KOPT-K1 (cell line): ENCODE data around the gene TENM3.

Experiments used
- H3K27ac ChIP-seq: fragments of 200-600 bp; sonication (generic); 2 replicates; pipeline ENCODE4 v1.5.1; 2016; ENCODE audit warnings: antibody characterized with exemption, mild to moderate bottlenecking, low read depth, low read length; ENCODE audit not compliant: poor library complexity, severe bottlenecking
- H3K36me3 ChIP-seq: fragments of 200-600 bp; sonication (generic); 2 replicates; pipeline ENCODE4 v1.5.1; 2017; ENCODE audit warnings: antibody characterized with exemption, mild to moderate bottlenecking, low read length, moderate library complexity; ENCODE audit not compliant: insufficient read depth
- H3K9me3 ChIP-seq: fragments of 200-600 bp; sonication (generic); 2 replicates; pipeline ENCODE4 v1.5.1; 2017; ENCODE audit warnings: antibody characterized with exemption, low read length, mild to moderate bottlenecking; ENCODE audit not compliant: insufficient read depth, poor library complexity, severe bottlenecking

Gene TENM3

DNA sequence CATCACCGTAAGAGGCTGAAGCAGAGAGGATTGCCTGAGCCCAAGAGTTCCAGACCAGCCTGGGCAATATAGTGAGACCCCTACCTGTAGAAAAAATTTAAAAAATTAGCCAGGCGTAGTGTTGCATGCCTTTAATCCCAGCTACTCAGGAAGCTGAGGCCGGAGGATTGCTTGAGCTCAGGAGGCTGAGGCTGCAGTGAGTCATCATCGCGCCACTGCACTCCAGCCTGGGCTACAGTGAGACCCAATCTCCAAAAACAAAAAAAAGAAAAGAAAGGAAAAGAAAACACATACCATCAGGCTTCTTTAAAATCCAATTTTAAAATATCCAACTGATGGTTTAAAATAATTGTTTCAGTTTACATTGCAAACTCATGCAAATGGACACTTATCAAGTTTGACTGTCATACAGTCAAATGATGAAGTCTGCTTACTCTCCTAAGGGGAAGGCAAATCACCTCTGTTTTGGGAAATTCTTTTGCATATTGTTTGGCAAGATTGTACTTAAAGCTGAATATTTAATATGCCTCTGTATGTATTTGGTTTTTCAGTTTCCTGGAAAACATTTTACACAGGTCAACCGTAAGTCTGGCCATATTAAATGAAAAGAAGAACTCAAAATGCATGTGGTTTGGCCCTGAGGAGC, 23.7 kb upstream of the TENM3 start:
- H3K9me3 ChIP-seq, result no peaks in the 10 kb centered on the region
- no peaks in the 10 kb centered on the region for H3K36me3 ChIP-seq
- no peak overlapping the region for H3K27ac ChIP-seq

DNA sequence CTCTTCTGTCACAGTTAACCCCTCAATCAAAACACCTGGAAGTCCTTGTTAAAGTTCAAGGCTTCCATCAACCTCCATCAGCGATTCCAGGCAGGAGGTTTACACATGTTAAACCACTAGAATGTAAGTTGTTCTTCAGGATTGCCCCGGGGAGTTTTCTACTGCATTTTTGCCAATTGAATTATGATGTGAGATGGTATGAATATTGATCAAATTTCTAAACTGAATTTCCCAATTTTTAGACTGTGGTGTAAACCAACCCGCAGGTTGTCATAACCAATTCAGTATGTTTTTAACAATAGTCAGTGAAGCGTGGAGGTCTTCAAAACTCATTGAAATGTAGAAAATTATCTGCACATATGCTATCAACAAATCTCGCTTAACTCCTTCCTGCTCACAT, 21.2 kb upstream of the TENM3 start:
- H3K27ac ChIP-seq, result no peak overlapping the region
- H3K9me3 ChIP-seq, result no peaks in the 10 kb centered on the region
- no peaks in the 10 kb centered on the region for H3K36me3 ChIP-seq

- Histone ChIP-seq H3K36me3 (no peaks in the 10 kb centered on the region), H3K9me3 (no peaks in the 10 kb centered on the region), H3K27ac (no peak overlapping the region)
Measured at GRCh38 chr4:182222766-182223165, 20.4 kb upstream of the TENM3 start.

DNA sequence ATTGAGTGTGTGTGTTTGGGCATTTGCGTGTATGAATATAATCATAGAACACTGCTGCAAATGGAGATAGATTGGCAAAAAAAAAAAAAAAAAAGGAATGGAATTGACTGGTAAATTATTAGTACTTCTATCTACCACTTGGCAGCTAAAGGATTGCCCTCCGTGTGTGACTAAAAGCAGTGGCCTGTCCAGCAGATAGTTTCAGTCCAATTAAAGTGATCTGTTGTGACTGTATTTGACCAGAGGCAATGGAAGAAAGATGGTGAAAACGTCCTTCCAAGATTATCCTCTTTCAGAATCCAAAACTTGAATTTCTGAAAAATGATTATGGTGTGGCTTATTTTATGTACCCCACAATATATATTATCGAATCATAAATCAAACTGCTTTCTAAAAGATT, 19.5 kb upstream of the TENM3 start:
- no peak overlapping the region for H3K27ac ChIP-seq
- no peaks in the 10 kb centered on the region for H3K9me3 ChIP-seq
- no peaks in the 10 kb centered on the region for H3K36me3 ChIP-seq

DNA sequence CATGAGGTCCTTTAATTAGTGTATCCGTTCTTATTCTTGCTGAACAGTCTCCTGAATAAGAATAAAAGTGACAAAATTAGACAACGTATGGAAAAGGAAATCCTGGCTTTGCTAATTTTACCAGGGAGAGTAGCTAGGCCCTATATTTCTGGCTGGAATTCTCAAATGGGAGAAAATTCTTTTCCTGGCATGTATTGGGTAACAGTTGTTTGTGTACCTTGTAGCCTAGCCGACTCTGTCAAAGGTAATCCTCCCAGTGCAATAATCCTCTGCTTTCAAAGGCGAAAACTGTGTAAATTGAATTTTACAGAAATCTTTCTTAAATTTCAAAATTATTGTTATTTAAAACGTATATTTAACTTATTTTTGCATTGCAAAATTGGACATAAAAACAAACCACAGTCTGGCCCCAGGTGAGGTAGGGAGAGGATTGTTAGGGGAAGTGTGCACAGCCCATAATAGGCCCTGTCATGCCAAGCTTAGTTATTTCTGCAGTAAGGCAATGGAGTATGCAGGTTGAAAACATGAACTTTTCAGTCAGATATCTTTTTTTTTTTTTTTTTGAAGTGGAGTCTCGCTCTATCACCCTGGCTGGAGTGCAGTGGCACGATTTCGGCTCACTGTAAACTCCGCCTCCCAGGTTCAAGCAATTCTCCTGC, 18.9 kb upstream of the TENM3 start:
- Histone ChIP-seq H3K9me3 (no peaks in the 10 kb centered on the region), H3K36me3 (no peaks in the 10 kb centered on the region), H3K27ac (no peak overlapping the region)

DNA sequence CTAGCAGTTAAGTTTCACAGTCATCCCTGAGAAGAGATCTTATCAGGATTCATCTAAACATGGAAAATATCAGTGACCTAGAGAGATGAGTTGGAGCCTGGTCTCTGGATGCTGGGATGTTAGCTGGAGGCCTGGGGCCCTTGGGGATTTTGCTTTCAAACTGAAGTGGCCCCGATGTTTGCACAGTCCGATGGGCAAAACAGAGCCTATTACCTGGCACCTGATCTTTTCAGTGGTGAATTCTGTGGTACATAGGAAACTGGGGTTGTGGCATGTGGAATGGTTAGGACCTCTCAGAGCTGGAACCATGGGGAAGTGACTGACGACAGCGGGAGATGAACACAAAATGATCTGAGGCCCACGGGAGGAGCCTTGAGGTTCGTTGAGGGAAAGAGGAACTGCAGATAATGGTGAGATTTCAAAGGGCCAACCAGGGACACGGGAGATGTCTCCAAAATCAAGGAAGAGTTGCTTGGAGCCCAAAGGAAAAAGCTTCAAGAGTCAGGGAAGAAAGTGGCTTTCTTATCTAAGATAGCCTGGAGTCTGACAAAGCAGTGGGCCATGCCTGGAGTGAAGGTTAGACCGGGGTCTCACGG, 17.8 kb upstream of the TENM3 start:
- Histone ChIP-seq H3K27ac (no peak overlapping the region), H3K36me3 (no peaks in the 10 kb centered on the region), H3K9me3 (no peaks in the 10 kb centered on the region)

- Histone ChIP-seq H3K9me3 (no peaks in the 10 kb centered on the region), H3K27ac (no peak overlapping the region)
Measured at GRCh38 chr4:182227611-182228010, 15.6 kb upstream of the TENM3 start.

GRCh38 chr4:182228991-182229577, 14.1 kb upstream of the TENM3 start:
- Histone ChIP-seq H3K9me3 (no peaks in the 10 kb centered on the region), H3K36me3 (no peaks in the 10 kb centered on the region), H3K27ac (no peak overlapping the region)

More at GRCh38 chr4:182227611-182228010, 15.6 kb upstream of the TENM3 start:
- no peaks in the 10 kb centered on the region for H3K36me3 ChIP-seq

DNA sequence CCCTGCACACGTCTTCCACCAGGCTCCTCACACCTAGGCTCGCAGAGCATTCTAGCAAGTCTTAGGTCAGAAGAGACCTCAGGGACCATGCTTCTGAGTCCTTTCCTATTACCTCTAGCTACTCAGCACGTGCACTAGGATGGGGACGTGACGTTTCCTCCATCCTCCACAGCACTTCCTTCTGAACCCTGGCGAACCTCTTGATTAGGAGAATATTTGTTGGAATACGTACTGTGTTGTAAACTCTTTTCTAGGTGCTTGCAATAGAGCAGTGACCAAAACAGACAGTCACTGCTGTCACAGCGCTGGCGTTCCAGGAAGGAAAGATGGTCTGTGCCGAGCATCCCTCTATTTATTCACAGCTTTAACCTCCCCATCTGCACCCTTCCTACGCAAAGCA, 12.9 kb upstream of the TENM3 start:
- H3K9me3 ChIP-seq, result no peaks in the 10 kb centered on the region
- no peak overlapping the region for H3K27ac ChIP-seq
- no peaks in the 10 kb centered on the region for H3K36me3 ChIP-seq

GRCh38 chr4:182231080-182231479, 12.1 kb upstream of the TENM3 start:
- Histone ChIP-seq H3K36me3 (no peaks in the 10 kb centered on the region), H3K9me3 (no peaks in the 10 kb centered on the region), H3K27ac (no peak overlapping the region)

- Histone ChIP-seq H3K36me3 (no peaks in the 10 kb centered on the region), H3K9me3 (no peaks in the 10 kb centered on the region), H3K27ac (no peak overlapping the region)
Measured at GRCh38 chr4:182231496-182231895, 11.7 kb upstream of the TENM3 start.

DNA sequence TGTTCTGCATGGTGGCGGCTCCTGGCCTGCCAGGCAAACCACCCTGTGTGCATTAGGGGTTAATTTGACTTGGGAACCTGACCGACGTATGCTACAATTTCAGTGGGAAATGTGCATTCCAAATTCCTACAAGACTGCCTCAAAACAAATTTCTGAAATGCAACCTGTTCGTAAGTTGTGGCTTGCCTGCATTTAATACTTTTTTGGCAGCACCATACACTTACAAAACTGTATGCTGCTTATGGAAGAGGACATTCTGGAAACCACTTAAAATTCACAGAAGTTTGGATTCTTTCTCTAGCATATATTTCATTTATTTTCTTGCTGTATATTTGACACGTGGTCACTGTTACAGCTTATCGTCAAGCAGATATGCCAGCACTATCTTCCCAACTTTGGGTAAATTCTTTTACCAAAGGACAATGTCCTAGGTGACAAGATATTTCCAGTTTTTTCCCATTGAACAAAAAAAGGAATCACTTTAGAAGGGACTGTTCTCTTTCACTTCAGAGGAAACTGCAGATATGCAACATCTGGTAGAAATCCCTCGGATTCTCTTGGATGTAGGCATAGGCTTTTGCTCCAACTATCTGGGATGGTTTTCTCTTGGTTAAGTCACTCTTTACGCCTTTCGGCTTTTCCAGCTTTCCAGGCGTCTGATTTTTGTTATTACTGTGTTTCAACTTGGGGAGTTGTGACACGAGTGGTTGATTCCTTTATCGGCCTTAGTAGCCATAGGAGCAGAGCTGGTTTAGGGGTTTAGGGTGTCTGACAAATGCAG, 9.7 kb upstream of the TENM3 start:
- Histone ChIP-seq H3K27ac (no peak overlapping the region), H3K36me3 (no peaks in the 10 kb centered on the region), H3K9me3 (no peaks in the 10 kb centered on the region)

DNA sequence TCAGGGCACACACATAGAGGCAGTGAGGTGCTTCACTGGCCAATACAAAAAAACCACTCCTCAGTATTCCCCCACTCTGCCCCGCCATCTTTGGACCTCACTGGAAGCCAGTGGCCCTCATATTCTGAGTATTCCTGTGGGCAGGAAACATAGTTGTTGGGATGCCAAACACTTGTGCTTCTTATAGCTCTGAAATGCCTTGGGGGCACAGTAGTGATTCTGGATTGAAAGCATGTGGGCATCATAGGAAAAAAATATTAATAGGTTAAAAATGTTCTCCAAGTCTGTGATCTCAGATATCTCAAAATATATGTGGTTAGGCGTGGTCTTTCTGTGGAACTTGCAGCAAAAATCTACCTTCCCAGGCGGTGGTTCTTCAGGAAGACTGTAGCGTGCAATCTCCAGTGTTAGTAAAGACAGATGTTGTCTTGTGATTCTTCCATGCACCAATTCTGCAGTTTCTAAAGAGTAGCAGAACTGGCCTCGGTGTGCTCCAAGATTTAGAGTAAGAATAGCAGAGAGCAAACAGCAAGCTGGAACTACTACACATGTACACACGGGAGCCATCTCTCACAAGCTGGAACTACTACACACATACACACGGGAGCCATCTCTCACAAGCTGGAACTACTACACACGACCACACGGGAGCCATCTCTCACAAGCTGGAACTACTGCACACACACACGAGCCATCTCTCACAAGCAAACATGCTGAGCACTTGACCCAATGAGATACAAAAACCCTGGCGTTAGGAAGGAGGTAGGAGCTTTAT, 8.0 kb upstream of the TENM3 start:
- no peaks in the 10 kb centered on the region for H3K36me3 ChIP-seq
- H3K9me3 ChIP-seq, result no peaks in the 10 kb centered on the region
- no peak overlapping the region for H3K27ac ChIP-seq

DNA sequence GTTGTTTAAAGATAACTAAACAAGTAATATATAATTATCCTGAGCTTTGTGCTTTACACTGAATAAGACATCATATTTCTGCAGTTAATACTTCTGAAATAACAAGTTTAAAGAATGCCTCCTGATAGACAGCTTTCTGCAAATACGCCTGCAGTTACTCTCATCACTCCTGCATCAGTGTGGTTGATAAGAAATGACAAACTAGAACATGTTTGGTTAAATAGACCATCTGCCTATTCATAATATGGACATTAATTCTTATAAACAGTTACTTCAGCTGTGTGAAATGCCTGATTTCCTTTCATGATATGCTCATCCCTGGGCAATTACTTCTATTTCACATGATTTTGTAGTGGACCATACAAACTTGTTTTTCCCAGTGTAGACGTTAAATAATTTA, 7.0 kb upstream of the TENM3 start:
- no peaks in the 10 kb centered on the region for H3K36me3 ChIP-seq
- H3K9me3 ChIP-seq, result no peaks in the 10 kb centered on the region
- no peak overlapping the region for H3K27ac ChIP-seq
